ENCODE results near the gene PYGO2. TPM values are rescaled to one million over a fixed set of nuclear protein-coding genes. Genes with fewer than 3 reads are reported as not detected.

PYGO2 gene
- total RNA-seq, 1 experiment from 2014 or later, result 43.4 TPM

DNA sequence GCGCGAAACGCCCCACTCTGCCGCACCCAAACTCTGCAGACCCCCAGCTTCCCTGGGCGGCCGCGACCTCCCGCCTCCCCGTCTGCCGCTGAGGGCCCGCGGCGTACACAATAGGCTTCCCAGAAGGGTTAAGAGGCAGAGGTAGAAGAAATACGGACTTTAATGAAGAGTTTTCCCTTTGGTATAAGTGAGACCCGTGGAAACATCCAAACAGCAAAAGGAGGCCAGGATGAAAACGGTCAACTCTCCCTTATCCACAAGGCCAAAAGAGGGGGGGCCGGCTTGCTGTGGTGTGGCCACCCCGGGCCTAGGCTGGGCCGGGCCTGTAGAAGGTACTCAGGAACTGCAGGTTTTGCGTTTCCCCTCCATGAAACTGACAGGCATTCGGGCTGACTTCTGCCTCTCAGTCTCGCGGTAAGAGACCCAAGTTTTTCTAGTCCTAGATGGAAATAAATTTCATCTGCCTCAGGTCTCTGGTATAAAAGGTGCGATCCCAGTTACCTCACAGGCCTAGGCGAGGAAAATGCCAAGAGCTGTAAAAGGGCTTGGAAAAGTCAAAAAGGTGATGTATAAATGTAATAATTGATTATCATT lies 671 bp upstream of the PYGO2 start:
- DNase-seq (ENCODE audit: low spot score), result peak; percentile 50

DNA sequence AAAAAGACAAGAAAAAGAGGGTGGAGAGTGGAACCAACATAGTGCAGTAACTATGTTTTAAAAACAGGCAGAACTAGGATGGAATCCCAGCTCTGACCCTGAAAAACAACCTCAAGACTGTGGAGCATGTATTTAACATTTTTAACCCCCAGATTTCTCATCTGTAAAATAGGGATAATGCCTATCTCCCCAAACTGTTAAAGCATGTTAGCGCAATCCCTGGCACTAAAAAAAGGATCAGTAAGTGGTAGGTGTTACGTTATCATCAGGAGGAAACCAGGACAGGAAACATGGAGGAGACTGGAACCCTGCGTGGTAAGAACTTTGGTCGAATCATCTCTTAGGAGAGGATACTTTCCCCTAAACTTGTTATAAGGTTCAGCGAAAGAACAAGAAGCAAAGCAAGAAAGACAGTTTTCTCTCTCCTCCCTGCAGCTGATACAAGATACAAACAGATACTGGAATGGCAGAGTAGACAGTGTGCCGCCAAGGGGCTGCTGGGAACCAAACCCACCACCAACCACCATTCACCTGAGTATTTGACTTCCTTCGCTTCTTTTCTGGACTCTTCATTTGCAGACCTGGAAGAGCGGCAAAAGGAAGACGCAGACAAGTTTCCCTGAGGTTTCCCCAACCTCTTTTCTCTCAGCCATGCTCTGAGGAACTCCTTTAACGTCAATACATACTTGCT lies 991 bp downstream of the PYGO2 start:
- DNase-seq (ENCODE audit: low spot score), result no peak

DNA sequence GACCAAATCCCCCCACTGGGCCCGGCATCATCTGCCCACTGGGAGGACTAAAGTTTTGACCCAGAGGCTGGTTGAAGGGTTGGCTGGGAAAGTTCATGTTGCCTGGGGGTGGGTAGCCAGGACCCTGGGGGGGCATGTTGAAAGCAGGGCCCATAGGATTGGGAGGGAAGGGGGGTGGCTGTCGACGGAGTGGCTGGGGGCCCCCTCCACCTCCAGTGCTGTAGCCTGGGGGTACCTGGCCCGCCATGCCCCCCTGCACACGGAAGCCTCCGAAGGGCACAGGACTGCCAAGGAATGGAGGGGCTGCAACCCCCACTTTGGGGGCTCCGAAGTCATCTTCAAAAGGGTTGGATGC lies 2.2 kb downstream of the PYGO2 start:
- no peak for DNase-seq (ENCODE audit: low spot score)

DNA sequence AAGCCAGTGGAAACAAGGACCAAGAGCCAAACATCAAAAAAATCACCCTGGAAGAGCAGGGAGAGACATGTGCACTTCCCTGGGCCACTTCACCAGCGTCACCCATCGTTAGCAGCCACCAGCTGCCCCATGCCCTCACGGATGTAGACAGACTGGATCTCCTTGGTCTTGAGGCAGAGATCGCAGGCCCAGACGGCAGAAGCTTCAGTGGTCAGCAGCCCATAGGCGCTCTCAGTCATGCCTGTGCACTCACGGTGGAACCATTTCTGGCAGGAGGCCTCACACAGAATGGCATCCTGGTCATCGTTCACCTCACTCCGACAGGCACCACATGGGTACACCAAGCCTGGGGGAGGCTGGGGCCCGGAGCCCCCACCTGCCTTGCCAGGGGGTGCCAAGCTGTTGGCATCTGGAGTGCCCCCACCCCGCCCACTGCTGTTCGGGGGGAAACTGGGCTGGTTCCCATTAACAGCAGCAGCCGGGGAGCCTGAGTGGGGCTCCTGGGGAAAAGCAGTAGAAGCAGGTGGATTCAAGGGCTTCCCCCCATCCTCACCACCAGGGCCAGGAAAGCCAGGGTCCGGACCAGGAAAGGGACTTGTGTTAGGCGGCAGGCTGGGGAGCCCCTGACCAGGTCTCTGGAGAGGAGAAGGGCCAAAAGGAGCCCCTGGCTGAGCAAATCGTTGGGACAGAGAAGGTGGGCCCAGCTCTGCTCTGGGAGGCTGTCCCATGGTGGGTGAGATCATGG lies 2.7 kb downstream of the PYGO2 start:
- DNase-seq (ENCODE audit: low spot score), result no peak

DNA sequence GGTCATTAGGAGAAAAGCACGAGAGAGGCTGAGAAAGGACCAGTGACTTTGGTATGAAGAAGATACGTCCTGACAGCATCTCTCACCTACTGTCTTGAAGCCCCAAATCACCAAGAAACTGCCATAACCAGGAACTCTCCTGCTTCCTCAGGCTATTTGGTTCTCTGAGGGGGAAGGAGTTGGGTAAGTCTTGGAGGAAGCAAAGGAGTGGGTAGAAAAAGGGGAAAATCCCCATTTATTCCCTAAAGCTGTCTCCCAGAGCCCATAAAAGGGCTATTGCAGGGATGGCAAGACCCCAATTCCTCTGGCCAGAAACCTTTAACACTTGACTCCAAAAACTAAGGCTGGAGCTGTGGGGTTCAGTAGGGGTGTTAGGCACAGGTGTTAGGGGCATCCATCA lies 3.5 kb downstream of the PYGO2 start:
- no peak for DNase-seq (ENCODE audit: low spot score)

DNA sequence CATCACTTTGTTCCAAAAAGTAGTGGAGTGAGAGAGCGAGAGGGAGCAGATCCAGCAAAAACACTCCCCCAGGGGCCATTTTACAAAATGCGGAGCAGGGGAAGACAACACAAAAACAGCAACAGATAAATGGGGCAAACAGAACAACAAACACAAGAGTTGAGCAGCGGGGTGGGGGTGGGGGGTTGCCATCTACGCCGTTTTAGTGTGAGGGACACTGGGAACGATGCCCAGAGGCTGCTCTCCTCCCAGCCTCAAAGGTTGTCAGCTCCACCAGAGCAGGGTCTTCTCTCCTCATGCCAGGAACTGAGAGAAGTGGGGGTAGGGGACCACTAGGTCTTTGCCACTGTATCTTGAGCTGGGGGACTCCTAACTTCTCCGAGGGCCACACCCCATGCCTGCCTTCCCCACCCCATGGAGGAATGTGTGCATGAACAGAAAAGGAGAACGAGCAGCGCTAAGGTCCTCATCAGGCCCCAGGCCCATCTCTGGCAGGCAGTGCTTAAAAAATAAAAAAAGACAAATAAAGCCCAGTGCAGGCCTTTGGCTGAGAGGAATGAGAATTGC lies 4.4 kb downstream of the PYGO2 start:
- peak; percentile 17 for DNase-seq (ENCODE audit: low spot score)

DNA sequence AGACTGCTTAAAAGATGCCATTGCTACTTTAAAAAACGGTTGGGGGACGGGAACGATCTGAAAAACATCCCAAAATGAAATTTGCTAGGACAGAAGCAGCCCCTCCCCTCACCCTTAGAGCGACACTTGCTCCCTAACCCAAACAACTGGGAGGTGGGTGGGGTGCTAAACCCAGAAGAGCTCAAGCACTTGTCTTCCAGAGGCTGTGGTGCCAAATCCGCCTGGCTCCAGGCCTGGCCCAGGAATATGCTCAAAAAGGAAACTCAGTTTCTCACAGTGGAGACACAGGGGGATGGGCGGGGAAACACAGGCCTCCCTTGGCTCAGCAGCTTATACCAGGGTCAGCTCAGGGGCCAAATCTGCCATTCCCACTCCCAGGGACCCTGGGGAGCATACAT lies 5.0 kb downstream of the PYGO2 start:
- no peak for DNase-seq (ENCODE audit: low spot score)

DNA sequence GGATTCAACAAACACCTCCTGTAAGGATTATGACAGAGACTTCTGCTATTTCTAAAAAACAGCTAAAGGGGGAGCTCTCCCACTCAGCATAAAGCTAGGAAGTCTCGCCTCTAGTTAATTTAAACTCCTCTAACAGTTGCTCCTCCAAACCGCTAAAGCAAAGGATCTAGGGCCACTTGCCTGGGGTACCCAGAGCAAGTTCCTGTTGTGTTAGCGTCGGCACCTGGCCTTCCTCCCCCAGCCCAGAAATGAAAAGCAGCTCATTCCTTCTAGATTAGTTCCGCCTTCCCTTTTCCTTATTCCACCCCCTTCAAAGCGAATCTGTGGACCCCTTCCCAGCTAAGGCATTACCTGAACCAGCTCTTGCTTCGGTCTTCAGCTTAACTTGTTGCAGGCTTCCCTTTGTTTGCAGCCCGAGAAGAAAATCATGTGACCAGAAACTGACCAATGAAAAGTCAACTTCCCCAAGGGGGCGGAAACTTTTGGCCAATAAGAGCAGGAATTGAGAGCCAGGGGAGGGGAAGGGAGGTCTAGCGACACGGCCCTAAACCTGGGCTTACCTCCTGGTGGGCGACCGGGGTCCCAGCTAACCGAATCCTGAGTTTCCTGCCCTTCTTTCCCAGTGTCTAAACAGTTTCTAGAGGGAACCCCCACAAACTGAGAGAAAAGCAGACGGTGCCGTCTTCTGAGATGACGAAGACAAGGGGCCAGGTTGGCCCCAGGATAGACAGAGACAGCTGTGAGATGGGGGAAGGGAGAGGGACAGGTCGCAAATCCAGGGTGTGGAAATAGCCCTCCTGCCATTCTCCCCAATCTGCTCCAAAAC lies 5.7 kb downstream of the PYGO2 start, which contains the start of gene PBXIP1:
PBXIP1 (minus strand) TSS at position 382 of the 826 bp plus-strand sequence. CDS start 2,378 bp downstream, outside the sequence.
- DNase-seq (ENCODE audit: low spot score), result peak; percentile 93

DNA sequence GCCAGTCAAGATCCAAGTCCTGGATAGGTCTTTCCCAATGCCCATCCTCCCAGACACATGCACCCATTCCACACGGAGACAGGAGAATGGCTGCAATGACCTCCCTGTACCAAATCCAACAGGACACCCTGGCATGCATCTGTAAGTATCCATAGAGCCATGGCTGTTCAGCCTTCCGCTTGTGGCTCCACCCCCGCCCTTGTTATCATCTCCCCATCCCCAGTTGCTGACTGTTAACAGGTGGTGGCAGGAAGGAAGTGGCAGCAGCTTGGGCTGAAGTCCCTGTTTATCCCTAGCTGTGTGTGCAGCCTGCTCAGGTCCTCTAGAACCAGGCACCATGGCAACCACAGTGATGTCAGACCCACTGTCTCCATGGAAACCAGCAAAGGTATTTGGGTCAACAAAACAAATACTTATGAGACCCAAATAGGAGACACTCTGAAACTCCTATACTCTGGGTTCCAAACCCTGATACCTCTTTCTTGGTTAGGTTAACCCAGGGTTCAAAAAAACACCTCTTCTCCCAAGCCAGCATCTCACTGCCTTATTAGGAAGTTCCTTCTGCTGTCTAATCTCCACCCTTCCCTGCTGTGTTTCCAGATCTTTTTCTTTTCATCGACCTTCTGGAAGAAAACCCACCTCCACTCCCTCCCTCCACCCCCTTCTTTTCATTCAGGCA lies 6.4 kb downstream of the PYGO2 start:
- DNase-seq (ENCODE audit: low spot score), result peak; percentile 60

DNA sequence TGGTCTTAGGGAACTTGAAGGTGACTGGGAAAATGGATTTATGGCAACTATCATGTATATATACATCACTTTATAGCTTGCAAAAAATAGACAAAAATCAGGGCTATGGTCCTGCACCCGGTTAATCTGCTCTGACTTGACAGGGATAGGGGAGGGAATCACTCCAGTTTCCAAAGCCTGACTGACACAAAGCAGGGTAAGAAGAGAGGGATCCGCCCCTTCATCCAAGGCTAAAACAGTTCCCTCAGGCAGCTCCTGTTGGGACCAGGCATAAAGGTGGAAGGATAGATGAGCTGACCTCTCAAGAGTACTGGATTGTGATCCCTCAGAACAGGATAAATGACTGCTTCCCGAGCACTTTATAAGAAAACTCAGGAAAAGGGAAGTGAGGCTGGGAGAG lies 7.0 kb downstream of the PYGO2 start:
- DNase-seq (ENCODE audit: low spot score), result no peak

DNA sequence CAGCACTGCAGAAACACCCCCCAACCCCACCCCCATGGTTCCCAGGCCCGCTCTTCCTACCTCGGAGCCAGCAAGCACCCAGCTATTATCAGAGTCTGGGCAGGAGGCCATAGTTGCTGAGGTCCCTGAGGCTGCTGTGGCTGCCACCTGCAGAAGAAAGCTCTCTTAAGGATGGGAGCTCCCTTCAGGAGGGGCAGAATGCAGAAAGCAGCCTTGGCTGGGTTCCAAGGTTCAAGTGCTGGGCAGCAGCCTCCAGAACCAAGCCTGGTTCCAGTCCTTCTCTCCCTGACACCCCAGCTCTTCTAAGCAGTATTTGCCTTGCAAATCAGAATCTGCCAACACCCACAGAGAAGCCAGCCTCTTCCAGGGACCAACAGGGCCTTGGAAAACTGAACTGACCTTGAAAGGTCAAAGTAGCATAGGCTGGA lies 8.0 kb downstream of the PYGO2 start:
- DNase-seq (ENCODE audit: low spot score), result no peak

DNA sequence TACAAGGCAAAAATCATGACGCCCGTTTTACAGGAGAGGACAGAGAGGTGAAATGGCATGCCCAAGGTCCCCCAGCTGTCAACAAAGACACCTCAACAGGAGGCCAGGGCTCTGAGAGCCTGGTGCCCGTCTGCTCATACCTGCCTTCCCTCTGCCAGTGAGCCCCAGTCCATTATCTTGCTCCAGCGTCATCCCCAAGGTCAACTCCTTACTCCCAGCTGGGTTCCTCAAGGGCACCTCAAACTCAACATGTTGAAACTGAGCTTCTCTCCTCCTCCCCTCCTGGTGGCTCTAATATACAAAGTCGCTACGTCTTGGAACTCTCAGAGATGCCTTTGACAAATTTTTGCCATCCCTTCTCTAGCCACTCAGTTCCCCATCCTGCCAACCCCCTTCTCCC lies 8.9 kb downstream of the PYGO2 start:
- no peak for DNase-seq (ENCODE audit: low spot score)

DNA sequence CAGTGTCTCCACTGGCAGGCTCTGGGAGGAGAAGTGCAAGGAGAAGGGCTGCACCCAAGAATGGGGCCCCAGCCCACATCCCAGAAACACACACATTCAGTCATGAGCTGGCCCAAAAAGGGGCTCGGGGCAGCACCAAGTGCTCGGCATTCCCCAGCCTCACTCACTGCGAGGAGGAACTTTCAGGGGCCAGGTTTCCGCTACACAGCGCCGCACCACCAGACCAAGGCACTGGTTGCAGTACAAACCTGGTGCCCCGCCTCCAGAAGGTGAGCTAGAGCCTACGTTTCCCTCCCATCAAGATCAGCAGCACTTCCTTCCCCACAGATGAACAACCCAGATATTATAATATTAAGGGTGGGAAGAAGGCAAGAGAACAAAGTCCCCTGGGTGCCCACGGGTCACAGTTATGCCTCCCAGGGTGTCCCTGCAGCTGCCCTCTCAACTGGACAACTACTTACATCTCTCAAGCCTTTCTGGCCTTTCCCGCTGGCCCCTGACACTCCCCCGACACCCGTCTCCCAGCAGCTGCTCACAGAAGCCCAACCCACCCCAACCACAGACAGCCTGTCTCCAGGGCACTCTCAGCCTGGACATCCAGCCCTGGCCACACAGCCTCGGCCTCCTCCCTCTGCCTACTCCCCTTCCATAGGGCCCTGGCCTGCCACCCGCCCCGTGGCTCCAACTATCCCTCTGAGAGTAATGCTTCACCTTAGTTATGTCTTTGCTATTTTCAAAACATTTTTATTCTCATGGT lies 9.5 kb downstream of the PYGO2 start:
- no peak for DNase-seq (ENCODE audit: low spot score)

DNA sequence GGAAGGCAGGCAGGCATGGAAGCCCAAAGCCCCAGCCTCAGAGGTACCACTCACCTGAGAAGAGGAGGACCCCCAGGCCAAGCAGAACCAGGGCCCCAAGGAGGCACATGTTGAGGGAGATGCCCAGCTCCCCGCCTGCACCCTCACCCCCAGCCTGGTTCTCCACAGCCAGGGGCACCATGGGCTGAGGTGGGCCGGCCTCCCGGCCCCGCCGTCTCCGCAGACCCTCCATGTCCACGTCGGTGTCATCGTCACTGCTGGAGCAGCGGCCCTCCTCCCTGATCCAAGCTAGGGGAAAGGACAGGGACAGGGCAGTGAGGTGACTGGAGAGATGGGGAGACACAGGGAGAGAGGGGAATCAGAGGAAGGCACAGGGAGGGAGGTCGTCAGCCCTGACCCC lies 13.5 kb downstream of the PYGO2 start:
- DNase-seq (ENCODE audit: low spot score), result no peak

DNA sequence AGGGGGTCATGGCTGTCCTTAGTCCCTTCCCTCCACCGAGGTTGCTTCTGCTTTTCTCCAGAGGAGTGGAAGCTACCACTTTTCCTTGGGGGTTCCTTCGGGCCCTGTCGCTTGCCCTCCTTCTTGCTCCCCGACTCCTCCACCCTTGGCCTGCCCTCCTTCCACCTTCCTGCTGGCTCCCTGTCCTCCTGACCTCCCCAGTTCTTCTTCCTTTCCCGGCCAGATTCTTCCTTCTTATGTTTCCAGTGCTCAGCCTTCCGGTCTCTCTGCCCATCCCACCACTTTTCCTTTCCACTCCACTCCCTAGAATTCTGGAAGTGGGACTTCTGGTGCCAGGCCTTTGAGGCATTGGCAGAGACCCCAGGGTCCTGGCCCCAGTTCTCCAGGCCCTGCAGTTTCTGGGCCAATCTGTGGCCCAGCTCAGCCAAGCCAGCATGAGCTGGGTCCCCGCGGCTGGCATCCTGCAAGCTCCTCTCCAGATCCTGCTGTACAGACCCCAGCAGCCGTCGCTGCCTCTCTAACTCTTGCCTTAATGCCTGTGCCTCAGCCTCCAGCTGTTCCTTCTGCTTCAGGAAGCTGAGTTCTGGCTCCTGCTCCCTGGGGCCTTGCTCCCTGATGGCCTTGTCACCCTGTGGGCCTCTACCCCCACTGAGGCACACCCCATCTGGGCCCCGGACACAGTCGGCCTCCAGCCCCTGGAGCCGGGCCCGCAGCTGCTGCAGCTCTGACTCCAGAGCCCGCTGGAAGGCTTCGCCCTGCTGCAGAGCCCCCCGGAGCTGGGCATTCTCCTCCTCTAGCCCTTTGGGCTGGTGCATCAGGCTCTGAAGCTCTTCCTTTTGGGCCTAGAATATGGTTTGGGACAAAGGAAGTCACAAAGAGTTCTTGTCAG lies 15.4 kb downstream of the PYGO2 start:
- DNase-seq (ENCODE audit: low spot score), result no peak

DNA sequence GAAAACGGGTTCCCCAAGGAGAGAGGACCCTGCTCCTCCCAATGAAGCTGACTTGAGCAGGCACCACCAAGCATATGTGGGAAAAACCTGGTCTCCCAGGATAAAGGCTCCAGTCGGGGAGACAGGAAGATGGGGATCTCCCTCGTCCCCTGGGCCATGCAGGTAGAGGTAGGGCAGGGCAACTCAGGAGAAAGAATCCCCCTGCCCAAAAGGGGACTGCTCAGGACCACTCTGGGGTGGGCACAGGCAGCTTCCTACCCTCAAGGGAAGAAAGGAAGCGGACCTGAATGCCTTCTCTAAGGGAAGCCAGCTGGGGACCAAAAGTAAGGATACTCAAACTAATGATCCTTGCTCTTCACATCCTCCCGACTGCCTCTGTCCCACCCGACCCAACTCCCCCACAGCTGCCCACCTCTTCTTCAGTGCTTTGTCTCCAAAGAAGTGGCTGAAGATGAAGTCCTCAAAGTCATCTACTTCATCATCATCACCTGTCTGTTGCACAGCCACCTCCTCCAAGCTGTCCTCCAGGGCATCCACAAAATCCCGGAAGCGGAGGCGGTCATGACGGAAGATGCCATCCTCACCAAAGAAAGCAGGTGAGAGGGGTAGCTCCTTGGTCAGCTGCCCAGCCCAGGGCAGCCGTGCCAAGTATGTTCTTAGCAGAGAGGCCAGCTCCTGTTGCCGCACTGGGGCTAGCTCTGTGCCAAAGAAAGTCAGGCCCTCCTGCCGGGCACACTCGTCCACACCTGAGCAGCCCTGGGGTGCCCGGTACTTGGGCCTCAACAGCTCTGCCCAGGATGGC lies 16.2 kb downstream of the PYGO2 start:
- no peak for DNase-seq (ENCODE audit: low spot score)

DNA sequence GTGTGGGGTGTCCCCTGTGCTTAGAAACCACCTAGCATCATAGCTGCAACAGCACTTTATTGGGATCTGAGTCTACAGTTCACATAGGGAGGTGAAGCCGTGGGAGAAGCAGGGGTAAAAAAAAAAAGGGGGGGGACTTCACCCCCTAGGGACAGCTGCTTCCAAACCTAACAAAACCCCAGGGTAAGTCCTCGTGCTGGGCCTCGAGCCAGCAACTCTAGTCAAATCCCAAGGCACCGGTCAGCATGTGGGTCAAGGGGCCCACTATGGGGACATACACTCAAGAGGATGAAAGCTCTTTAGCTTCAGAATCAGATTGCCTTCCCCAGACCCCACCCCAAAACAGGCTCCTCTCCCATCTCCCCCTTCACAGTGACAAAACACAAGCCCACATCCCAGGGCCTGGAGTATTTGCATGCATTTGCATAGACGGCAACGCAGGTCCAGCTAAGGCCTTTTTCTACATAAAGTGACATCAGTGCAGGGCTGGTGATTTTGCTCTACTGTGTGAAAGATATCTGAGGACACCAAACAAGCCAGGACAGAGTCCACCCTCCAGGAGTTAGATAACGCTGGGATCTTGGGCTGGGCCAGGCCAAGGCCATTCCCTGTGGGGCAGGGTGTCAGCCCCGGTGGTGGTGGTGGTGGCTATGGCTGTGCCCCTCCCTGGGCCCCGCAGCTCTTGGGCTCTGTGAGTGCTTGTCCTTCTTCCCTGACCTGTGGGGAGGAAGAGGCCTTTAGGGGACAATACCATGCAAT lies 17.0 kb downstream of the PYGO2 start:
- no peak for DNase-seq (ENCODE audit: low spot score)

All from HT-29 (cell line).